Panc1 (cell line): Measurements from ENCODE around the gene GSC. TPM values are rescaled to one million over a fixed set of nuclear protein-coding genes. Genes with fewer than 3 reads are reported as not detected.

ENCODE experiments used
- ATAC-seq: fragments of 200-7000 bp; cut with Tn5 transposase; 2 replicates; pipeline ENCODE4 v1.9.1; 2020; ENCODE audit warnings: mild to moderate bottlenecking, moderate library complexity
- BruUV-seq: library from RNA; stranded (reverse); fragments of 400-500 nt; replicated peaks from 2 replicates; lab custom pipeline; 2021; lab: Mats Ljungman, UMichigan
- CTCF ChIA-PET: fragments of 300-600 bp; sonication (Branson Sonifier 250); formaldehyde crosslinking; loops from one replicate; lab custom pipeline; 2022; ENCODE audit warnings: antibody characterized with exemption; lab: Charles Lee
- POLR2A ChIA-PET: fragments of 300-600 bp; sonication (Branson Sonifier 250); formaldehyde crosslinking; loops from one replicate; lab custom pipeline; 2022; ENCODE audit warnings: antibody characterized with exemption; lab: Charles Lee
- DNase-seq: peaks from one replicate; pipeline ENCODE4 v3.0.0-alpha.2; 2010; ENCODE audit warnings: low read depth, low spot score
- H3K27ac ChIP-seq: 2 replicates; pipeline ENCODE4 v1.5.1; 2011; ENCODE audit warnings: mild to moderate bottlenecking, low read length, inconsistent platforms
- H3K27me3 ChIP-seq: fragments of 200-500 bp; sonication (Bioruptor generic); 2 replicates; pipeline ENCODE4 v1.6.0; 2014; ENCODE audit warnings: low read length, inconsistent platforms; ENCODE audit not compliant: control insufficient read depth, insufficient read depth
- H3K36me3 ChIP-seq: fragments of 200-500 bp; sonication (Bioruptor generic); 2 replicates; pipeline ENCODE4 v1.5.1; 2014; ENCODE audit warnings: inconsistent platforms, mild to moderate bottlenecking, low read length, moderate library complexity; ENCODE audit not compliant: control insufficient read depth, insufficient read depth
- H3K4me1 ChIP-seq: 2 replicates; pipeline ENCODE4 v1.5.1; 2011; ENCODE audit warnings: inconsistent platforms, mild to moderate bottlenecking, low read length, moderate library complexity; ENCODE audit not compliant: control insufficient read depth, insufficient read depth
- H3K4me3 ChIP-seq, 2 experiments: 2 replicates each; pipeline ENCODE4 v1.5.1; 2011 to 2012; ENCODE audit warnings: low read depth in 2 of 2, low read length in 2 of 2, mild to moderate bottlenecking in 2 of 2, inconsistent platforms in 1 of 2, moderate library complexity in 1 of 2
- H3K9me3 ChIP-seq: fragments of 200-500 bp; sonication (Bioruptor generic); 2 replicates; pipeline ENCODE4 v1.5.1; 2014; ENCODE audit warnings: low read depth, mild to moderate bottlenecking, inconsistent platforms, low read length, moderate library complexity; ENCODE audit not compliant: control insufficient read depth, insufficient read depth
- POLR2AphosphoS5 ChIP-seq: IDR thresholded peaks from 2 replicates; pipeline ENCODE4 v1.6.1; 2012; ENCODE audit warnings: mild to moderate bottlenecking, low read depth, low read length, moderate library complexity
- SIN3A ChIP-seq: IDR thresholded peaks from 2 replicates; pipeline ENCODE4 v1.6.1; 2012; ENCODE audit warnings: low read depth, mild to moderate bottlenecking, low read length, moderate library complexity, borderline replicate concordance; ENCODE audit not compliant: insufficient read depth
- TCF7L2 ChIP-seq: IDR thresholded peaks from 2 replicates; pipeline ENCODE4 v1.6.1; 2011; ENCODE audit warnings: mild to moderate bottlenecking, low read depth, low read length, inconsistent platforms
- in situ Hi-C: cut with HindIII; loops from 2 replicates; pipeline ENCODE4 v1.10.0; 2016; ENCODE audit warnings: low sequenced_read_pairs, low pct_unique_long_range_greater_than_20kb
- intact Hi-C: fragments of 100-400 bp; cut with micrococcal nuclease; formaldehyde crosslinking; loops from one replicate; pipeline ENCODE4 v1.10.0; 2022; ENCODE audit not compliant: unreplicated experiment
- total RNA-seq: library from RNA; stranded (reverse); gene quantifications from one replicate; pipeline ENCODE4 v1.2.1, GENCODE V29; 2021; ENCODE audit not compliant: unreplicated experiment
- TF ChIP-seq, protein P1 (sequence below): fragments of 450-650 bp; IDR thresholded peaks from 2 replicates; pipeline ENCODE4 v1.5.1; 2017; ENCODE audit warnings: mild to moderate bottlenecking
- TF ChIP-seq, protein P2 (sequence below), 2 experiments: IDR thresholded peaks; 2 replicates each; pipeline ENCODE4 v1.6.1; 2011 to 2012; ENCODE audit warnings: low read depth in 2 of 2, control low read depth in 1 of 2, low read length in 1 of 2, mild to moderate bottlenecking in 1 of 2, moderate library complexity in 1 of 2; ENCODE audit not compliant: insufficient read depth in 1 of 2

Gene GSC
- total RNA-seq, 1 experiment from 2014 or later: not detected

DNA sequence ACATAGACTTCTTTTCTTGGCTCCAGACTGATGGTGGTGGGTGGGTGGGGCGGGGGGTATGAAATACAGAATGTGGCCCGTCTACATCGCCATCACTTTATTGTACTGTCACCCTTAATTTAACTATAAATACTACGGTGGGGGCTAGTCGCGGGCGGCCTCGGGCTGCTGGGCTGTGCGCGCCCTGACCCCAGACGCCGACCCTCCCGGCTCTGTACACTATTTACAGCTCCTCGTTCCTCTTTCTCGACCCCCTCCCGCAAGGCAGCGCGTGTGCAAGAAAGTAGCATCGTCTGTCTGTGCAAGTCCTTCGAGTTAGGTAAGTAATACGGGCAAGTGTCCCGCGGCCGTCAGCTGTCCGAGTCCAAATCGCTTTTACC, 1.8 kb downstream of the GSC start:
- no peak overlapping the region for H3K4me3 ChIP-seq
- no TSS peak for BruUV-seq
- peaks cover 3% of the 10 kb centered on the region; the same call in 1 of the 2 replicates for H3K27me3 ChIP-seq
- no peaks in the 10 kb centered on the region for H3K4me1 ChIP-seq
- H3K36me3 ChIP-seq: no peaks in the 10 kb centered on the region
- POLR2A ChIA-PET: no interaction called here
- H3K9me3 ChIP-seq: no peaks in the 10 kb centered on the region
- in situ Hi-C loops: no loop called here
- ATAC-seq (no peak), DNase-seq (no peak)
- H3K27ac ChIP-seq: no peak overlapping the region
- intact Hi-C loops: no loop called here
- CTCF ChIA-PET: no interaction called here
- TF ChIP-seq POLR2AphosphoS5 (no peak), SIN3A (no peak), TCF7L2 (no peak)
- TF ChIP-seq, protein P1, sequence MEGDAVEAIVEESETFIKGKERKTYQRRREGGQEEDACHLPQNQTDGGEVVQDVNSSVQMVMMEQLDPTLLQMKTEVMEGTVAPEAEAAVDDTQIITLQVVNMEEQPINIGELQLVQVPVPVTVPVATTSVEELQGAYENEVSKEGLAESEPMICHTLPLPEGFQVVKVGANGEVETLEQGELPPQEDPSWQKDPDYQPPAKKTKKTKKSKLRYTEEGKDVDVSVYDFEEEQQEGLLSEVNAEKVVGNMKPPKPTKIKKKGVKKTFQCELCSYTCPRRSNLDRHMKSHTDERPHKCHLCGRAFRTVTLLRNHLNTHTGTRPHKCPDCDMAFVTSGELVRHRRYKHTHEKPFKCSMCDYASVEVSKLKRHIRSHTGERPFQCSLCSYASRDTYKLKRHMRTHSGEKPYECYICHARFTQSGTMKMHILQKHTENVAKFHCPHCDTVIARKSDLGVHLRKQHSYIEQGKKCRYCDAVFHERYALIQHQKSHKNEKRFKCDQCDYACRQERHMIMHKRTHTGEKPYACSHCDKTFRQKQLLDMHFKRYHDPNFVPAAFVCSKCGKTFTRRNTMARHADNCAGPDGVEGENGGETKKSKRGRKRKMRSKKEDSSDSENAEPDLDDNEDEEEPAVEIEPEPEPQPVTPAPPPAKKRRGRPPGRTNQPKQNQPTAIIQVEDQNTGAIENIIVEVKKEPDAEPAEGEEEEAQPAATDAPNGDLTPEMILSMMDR: no peak
- TF ChIP-seq, protein P2, sequence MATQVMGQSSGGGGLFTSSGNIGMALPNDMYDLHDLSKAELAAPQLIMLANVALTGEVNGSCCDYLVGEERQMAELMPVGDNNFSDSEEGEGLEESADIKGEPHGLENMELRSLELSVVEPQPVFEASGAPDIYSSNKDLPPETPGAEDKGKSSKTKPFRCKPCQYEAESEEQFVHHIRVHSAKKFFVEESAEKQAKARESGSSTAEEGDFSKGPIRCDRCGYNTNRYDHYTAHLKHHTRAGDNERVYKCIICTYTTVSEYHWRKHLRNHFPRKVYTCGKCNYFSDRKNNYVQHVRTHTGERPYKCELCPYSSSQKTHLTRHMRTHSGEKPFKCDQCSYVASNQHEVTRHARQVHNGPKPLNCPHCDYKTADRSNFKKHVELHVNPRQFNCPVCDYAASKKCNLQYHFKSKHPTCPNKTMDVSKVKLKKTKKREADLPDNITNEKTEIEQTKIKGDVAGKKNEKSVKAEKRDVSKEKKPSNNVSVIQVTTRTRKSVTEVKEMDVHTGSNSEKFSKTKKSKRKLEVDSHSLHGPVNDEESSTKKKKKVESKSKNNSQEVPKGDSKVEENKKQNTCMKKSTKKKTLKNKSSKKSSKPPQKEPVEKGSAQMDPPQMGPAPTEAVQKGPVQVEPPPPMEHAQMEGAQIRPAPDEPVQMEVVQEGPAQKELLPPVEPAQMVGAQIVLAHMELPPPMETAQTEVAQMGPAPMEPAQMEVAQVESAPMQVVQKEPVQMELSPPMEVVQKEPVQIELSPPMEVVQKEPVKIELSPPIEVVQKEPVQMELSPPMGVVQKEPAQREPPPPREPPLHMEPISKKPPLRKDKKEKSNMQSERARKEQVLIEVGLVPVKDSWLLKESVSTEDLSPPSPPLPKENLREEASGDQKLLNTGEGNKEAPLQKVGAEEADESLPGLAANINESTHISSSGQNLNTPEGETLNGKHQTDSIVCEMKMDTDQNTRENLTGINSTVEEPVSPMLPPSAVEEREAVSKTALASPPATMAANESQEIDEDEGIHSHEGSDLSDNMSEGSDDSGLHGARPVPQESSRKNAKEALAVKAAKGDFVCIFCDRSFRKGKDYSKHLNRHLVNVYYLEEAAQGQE (IDR thresholded peaks at IDR 0.05; ENCODE audit: insufficient read depth in 1 of 2, low read depth in 2 of 2, low read length in 1 of 2): no peak

DNA sequence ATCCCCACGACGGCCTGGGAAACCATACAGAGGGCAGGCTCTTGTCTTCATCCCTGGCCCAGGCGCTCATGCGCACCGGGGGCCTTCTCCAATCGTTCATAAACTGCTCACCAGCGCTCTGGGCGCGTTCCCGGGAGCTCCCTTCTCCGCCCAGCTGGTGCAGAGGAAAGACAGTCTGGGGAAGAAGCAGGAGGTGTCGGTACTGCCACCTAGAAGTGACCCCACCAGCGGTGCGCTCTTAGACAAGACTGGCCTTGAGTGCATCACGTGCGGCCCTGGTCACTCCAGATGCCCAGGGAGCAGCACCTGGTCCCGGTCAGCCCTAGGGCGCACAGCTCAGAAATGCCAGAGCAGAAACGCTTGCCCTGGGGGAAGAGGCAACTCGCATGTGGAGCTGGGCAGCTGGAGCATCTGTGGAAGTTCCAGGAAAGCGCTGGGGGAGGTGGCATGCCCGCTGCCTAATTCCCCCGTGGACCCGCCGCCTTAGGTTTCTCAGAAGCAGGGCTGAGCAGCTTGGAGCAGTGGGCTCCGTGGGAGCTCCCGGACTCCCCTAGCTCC, 2.5 kb downstream of the GSC start:
- intact Hi-C loops (no loop called here), in situ Hi-C loops (no loop called here)
- Histone ChIP-seq H3K4me3 (no peak overlapping the region), H3K27me3 (peaks cover 3% of the 10 kb centered on the region; the same call in 1 of the 2 replicates), H3K27ac (no peak overlapping the region), H3K4me1 (no peaks in the 10 kb centered on the region), H3K9me3 (no peaks in the 10 kb centered on the region), H3K36me3 (no peaks in the 10 kb centered on the region)
- BruUV-seq: no TSS peak
- ChIA-PET POLR2A (no interaction called here), CTCF (no interaction called here)
- ATAC-seq (no peak), DNase-seq (no peak)
- TF ChIP-seq POLR2AphosphoS5: no peak
- TF ChIP-seq, protein P1: no peak
- TF ChIP-seq, protein P2 (IDR thresholded peaks at IDR 0.05; ENCODE audit: insufficient read depth in 1 of 2, low read depth in 2 of 2, low read length in 1 of 2): no peak
- TF ChIP-seq TCF7L2: no peak
- TF ChIP-seq SIN3A: no peak
